K562 (cell line): Measurements from ENCODE around the gene ATP10B. TPM values are rescaled to one million over a fixed set of nuclear protein-coding genes. Genes with fewer than 3 reads are reported as not detected.

ENCODE experiments used
- E2F8 ChIP-seq: fragments of 450-650 bp; IDR thresholded peaks from 2 replicates; pipeline ENCODE4 v1.7.1; 2018; ENCODE audit warnings: mild to moderate bottlenecking, low read depth; ENCODE audit not compliant: partially characterized antibody
- EP300 ChIP-seq: IDR thresholded peaks from 2 replicates; pipeline ENCODE4 v1.6.1; 2012; ENCODE audit warnings: low read length, improper control_type of control experiment
- GATAD2B ChIP-seq: fragments of 450-650 bp; IDR thresholded peaks from 2 replicates; pipeline ENCODE4 v1.6.1; 2017; ENCODE audit warnings: mild to moderate bottlenecking, borderline replicate concordance
- GTF2F1 ChIP-seq: IDR thresholded peaks from 2 replicates; pipeline ENCODE4 v1.6.1; 2011; ENCODE audit warnings: low read depth, low read length, improper control_type of control experiment
- MNT ChIP-seq, 2 experiments: fragments of 450-650 bp; conservative IDR thresholded peaks; 2 replicates each; pipeline ENCODE4 v1.6.1; 2017; ENCODE audit warnings: mild to moderate bottlenecking in 2 of 2, moderate library complexity in 2 of 2
- NCOR1 ChIP-seq: fragments of 450-650 bp; IDR thresholded peaks from 2 replicates; pipeline ENCODE4 v1.6.1; 2016; ENCODE audit warnings: mild to moderate bottlenecking, moderate library complexity
- TRIM25 ChIP-seq: fragments of 450-650 bp; IDR thresholded peaks from 2 replicates; pipeline ENCODE4 v1.7.0; 2016; ENCODE audit warnings: borderline replicate concordance
- ZNF511 ChIP-seq: sonication (generic); formaldehyde crosslinking; IDR thresholded peaks from 2 replicates; pipeline ENCODE4 v1.8.0; 2022; ENCODE audit warnings: mild to moderate bottlenecking, missing genetic modification reagents
- ZNF592 ChIP-seq: fragments of 450-650 bp; IDR thresholded peaks from 2 replicates; pipeline ENCODE4 v1.6.1; 2017; ENCODE audit warnings: antibody characterized with exemption, mild to moderate bottlenecking
- ZNF668 ChIP-seq: fragments of 250-450 bp; sonication (Bioruptor Pico); IDR thresholded peaks from 2 replicates; pipeline ENCODE4 v1.8.0; 2022; ENCODE audit warnings: mild to moderate bottlenecking, inconsistent platforms
- ZNF79 ChIP-seq: fragments of 250-450 bp; sonication (Bioruptor Pico); IDR thresholded peaks from 2 replicates; pipeline ENCODE4 v1.4.0; 2020; ENCODE audit warnings: low read depth, mild to moderate bottlenecking, moderate library complexity
- polyA plus RNA-seq, 8 experiments: library from polyadenylated mRNA; depleted of rRNA in 4 of 8; stranded (reverse) in 5 of 8; unstranded in 3 of 8; fragments of >200 nt; fragmentation: Nextera tagmentation in 2 of 8; fragmentation: Illumina TruSeq in 1 of 8; extraction: Ambion mirVana in 2 of 8; extraction: Trizol in 1 of 8; gene quantifications; 2 replicates each; pipeline versions ENCODE4 v1.2.1 to v1.2.3, GENCODE V29; 2011 to 2014; ENCODE audit warnings: inconsistent platforms in 1 of 8, missing spikeins in 1 of 8
- total RNA-seq, 7 experiments: library from RNA; depleted of rRNA in 6 of 7; stranded (reverse); fragments of >200 nt in 6 of 7; fragmentation: Illumina TruSeq in 2 of 7; extraction: Trizol in 2 of 7; gene quantifications; 2 replicates each; pipeline versions ENCODE4 v1.2.1 to v1.2.3, GENCODE V29; 2011 to 2021; ENCODE audit warnings: low replicate concordance in 1 of 7

Gene ATP10B
- total and polyA plus RNA-seq, 9 of the 15 experiments (the other 6 are each of a cell fraction or from before 2014, with no cell fraction given), result 0.04 TPM; not detected in 8

- TF ChIP-seq TRIM25, result no peak
- TF ChIP-seq ZNF511 (CRISPR knock-in tag), result no peak
- TF ChIP-seq NCOR1, result no peak
- no peak for TF ChIP-seq ZNF668 (CRISPR knock-in tag)
- TF ChIP-seq EP300, result no peak
- TF ChIP-seq GATAD2B, result no peak
- TF ChIP-seq MNT (conservative IDR thresholded peaks at IDR 0.05), result no peak
- no peak for TF ChIP-seq ZNF592
- no peak for TF ChIP-seq GTF2F1
- no peak for TF ChIP-seq ZNF79 (CRISPR knock-in tag)
- no peak for TF ChIP-seq E2F8
Observed at GRCh38 chr5:160692271-160692670, 159.7 kb downstream of the ATP10B start (continued).
